OCI-LY3 (cell line): ENCODE results near the gene HILPDA.

ENCODE experiments used
- H2AFZ ChIP-seq: fragments of 200-600, 300-600 bp; shearing (Covaris generic); 2 replicates; pipeline ENCODE4 v1.6.0; 2014; ENCODE audit warnings: antibody characterized with exemption, low read depth, low read length
- H3K27ac ChIP-seq: fragments of 200-600, 300-600 bp; sonication (generic); 2 replicates; pipeline ENCODE4 v1.5.1; 2014; ENCODE audit warnings: mild to moderate bottlenecking, low read length, moderate library complexity, mixed read lengths
- H3K27me3 ChIP-seq: fragments of 200-600, 300-600 bp; sonication (generic); 2 replicates; pipeline ENCODE4 v1.6.1; 2014; ENCODE audit warnings: low read depth, low read length, mixed read lengths
- H3K36me3 ChIP-seq: fragments of 200-600, 300-600 bp; sonication (generic); replicated peaks from 2 replicates; pipeline ENCODE3; 2014; ENCODE audit warnings: low read depth, low read length, mixed read lengths
- H3K4me1 ChIP-seq: fragments of 300-600, 200-600 bp; sonication (generic); 2 replicates; pipeline ENCODE4 v1.6.1; 2014; ENCODE audit warnings: low read length, mixed read lengths
- H3K4me2 ChIP-seq: fragments of 200-600, 300-600 bp; sonication (generic); 2 replicates; pipeline ENCODE4 v1.6.1; 2014; ENCODE audit warnings: low read length, mixed read lengths
- H3K4me3 ChIP-seq: fragments of 300-600, 200-600 bp; sonication (generic); 2 replicates; pipeline ENCODE4 v1.5.1; 2014; ENCODE audit warnings: antibody characterized with exemption, mild to moderate bottlenecking, low read length, moderate library complexity
- H3K79me2 ChIP-seq: fragments of 300-600, 200-600 bp; shearing (Covaris generic); 2 replicates; pipeline ENCODE4 v1.6.1; 2014; ENCODE audit warnings: mild to moderate bottlenecking, low read length, mixed read lengths
- H3K9ac ChIP-seq: fragments of 300-600, 200-600 bp; shearing (Covaris generic); 2 replicates; pipeline ENCODE4 v1.6.0; 2014; ENCODE audit warnings: mild to moderate bottlenecking, low read length, moderate library complexity
- H3K9me3 ChIP-seq: fragments of 200-600, 300-600 bp; shearing (Covaris generic); 2 replicates; pipeline ENCODE4 v1.6.1; 2014; ENCODE audit warnings: low read length, mixed read lengths; ENCODE audit not compliant: insufficient read depth
- H4K20me1 ChIP-seq: fragments of 200-600, 300-600 bp; sonication (generic); 2 replicates; pipeline ENCODE4 v1.6.1; 2016; ENCODE audit warnings: low read length, mixed read lengths; ENCODE audit not compliant: insufficient read depth
- EZH2phosphoT487 ChIP-seq: fragments of 200-600 bp; shearing (Covaris generic); IDR thresholded peaks from 2 replicates; pipeline ENCODE4 v1.6.1; 2018; ENCODE audit warnings: antibody characterized with exemption, mixed run types, low read depth
- TF ChIP-seq, protein P1 (sequence below): fragments of 200-600, 300-600 bp; sonication (generic); IDR thresholded peaks from 2 replicates; pipeline ENCODE4 v1.5.1; 2014; ENCODE audit warnings: antibody characterized with exemption, low read length, low read depth

HILPDA gene

DNA sequence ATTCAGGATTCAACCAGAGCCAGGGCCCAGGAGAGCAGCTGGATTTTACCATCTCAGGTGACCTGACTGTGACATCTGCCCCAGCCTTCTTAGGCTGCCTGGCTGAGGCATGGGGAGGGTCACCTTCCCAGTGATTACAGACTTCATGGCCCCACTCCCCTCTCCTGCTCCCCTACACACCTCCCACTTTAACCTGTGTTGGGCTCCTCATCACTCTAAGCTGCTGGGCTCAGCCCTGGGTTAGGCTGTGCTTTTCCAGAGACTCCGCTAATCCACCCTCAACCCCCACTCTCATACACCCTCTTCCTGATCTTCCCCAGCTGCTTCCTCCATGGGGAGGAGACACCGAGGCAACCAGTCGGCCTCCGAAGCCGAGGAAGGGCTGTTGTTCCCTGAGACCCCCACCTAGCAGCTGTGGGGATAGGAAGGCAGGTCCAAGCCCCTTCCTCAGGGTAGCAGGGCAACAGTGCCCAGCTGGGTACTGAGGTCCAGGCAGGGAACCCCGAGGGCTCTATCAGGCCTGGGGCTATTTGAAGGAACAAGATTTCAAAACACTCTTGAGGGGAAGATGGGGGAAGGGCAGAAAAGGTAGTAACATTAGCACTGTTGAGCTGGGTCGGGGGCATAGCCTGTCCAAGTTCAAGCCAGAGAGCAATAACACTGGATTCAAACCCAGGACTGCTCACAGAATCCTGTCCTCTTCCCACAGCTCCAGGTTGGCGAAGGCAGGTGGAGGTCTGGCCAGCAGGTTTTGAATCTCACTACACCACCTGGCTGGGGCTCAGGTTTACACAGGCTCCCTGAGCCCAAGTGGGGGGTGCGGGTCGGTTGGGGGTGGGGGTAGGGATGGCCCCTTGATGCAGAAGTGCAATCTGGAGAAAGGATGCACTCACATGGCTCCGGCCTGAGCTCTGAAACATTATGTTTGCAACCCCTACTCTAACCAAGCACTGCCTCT is 47.6 kb upstream of the HILPDA start:
- Histone ChIP-seq H3K79me2 (peaks cover 24% of the 10 kb centered on the region), H3K9me3 (no peaks in the 10 kb centered on the region), H3K27ac (no peak overlapping the region), H3K27me3 (0 out of 2 replicates have a peak, but pooled peaks cover 4% of the 10 kb centered on the region), H3K4me2 (peak overlapping the region; percentile 99; the same call in 1 of the 2 replicates), H2AFZ (no peak overlapping the region), H3K4me3 (peak overlapping the region; percentile 95; the same call in 1 of the 2 replicates), H3K36me3 (no peaks in the 10 kb centered on the region), H3K9ac (no peak overlapping the region), H4K20me1 (peaks cover 9% of the 10 kb centered on the region; the same call in 1 of the 2 replicates), H3K4me1 (peaks cover 44% of the 10 kb centered on the region)
- TF ChIP-seq EZH2phosphoT487: no peak
- TF ChIP-seq, protein P1, sequence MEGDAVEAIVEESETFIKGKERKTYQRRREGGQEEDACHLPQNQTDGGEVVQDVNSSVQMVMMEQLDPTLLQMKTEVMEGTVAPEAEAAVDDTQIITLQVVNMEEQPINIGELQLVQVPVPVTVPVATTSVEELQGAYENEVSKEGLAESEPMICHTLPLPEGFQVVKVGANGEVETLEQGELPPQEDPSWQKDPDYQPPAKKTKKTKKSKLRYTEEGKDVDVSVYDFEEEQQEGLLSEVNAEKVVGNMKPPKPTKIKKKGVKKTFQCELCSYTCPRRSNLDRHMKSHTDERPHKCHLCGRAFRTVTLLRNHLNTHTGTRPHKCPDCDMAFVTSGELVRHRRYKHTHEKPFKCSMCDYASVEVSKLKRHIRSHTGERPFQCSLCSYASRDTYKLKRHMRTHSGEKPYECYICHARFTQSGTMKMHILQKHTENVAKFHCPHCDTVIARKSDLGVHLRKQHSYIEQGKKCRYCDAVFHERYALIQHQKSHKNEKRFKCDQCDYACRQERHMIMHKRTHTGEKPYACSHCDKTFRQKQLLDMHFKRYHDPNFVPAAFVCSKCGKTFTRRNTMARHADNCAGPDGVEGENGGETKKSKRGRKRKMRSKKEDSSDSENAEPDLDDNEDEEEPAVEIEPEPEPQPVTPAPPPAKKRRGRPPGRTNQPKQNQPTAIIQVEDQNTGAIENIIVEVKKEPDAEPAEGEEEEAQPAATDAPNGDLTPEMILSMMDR: no peak

DNA sequence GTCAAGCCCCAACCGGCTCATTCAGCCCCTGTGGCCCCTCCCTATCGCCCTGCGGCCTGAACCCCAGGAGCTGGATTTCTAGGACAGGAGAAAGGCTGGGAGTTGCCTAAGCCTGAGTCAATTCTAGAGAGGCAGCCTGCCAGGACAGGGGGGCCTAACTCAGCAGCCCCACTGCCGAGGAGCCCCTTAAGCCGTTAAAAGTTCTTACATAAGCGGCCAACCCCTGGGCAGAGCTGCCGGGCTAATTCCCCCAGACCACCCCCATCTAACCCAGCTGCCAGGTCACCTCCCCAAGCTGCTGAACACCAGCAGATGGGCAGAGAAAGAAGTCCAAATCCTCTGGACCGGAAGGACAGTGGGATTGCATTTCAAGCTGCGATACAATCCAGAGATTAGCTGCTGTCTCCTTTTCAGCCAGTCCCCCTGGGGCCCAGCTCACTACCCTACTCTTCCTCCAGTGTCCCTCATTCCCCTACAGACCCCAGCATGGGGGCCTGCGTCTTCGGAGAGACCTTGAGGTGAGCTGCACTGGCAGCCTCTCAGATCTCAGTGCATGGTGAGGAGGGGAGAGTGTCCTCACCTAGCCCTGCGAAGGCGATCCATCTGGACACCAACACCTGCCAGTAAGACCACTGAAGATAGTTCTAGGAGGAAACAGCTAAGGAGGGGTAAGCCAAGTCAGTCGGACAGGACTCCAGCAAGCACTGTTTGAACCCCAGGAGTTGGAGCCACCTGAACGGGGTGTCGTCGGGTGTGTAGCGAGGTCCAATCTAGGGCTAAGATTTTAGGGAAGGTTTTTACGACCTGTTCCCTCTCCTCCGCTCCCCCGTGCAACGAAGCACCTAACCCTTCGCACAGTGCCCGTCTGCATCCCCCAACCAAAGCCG is 46.7 kb upstream of the HILPDA start:
- H3K36me3 ChIP-seq: no peaks in the 10 kb centered on the region
- H3K27me3 ChIP-seq: peaks cover 9% of the 10 kb centered on the region; the same call in 1 of the 2 replicates
- H2AFZ ChIP-seq: peak overlapping the region; percentile 59; the same call in 1 of the 2 replicates
- TF ChIP-seq EZH2phosphoT487: no peak
- TF ChIP-seq, protein P1: no peak
- H3K9me3 ChIP-seq: no peaks in the 10 kb centered on the region
- H3K79me2 ChIP-seq: peaks cover 16% of the 10 kb centered on the region
- peaks cover 40% of the 10 kb centered on the region for H3K4me1 ChIP-seq
- peak overlapping the region; percentile 99 for H3K4me2 ChIP-seq
- H3K27ac ChIP-seq: no peak overlapping the region
- peaks cover 8% of the 10 kb centered on the region; the same call in 1 of the 2 replicates for H4K20me1 ChIP-seq
- H3K4me3 ChIP-seq: peak overlapping the region; percentile 95
- peak overlapping the region; percentile 63 for H3K9ac ChIP-seq

DNA sequence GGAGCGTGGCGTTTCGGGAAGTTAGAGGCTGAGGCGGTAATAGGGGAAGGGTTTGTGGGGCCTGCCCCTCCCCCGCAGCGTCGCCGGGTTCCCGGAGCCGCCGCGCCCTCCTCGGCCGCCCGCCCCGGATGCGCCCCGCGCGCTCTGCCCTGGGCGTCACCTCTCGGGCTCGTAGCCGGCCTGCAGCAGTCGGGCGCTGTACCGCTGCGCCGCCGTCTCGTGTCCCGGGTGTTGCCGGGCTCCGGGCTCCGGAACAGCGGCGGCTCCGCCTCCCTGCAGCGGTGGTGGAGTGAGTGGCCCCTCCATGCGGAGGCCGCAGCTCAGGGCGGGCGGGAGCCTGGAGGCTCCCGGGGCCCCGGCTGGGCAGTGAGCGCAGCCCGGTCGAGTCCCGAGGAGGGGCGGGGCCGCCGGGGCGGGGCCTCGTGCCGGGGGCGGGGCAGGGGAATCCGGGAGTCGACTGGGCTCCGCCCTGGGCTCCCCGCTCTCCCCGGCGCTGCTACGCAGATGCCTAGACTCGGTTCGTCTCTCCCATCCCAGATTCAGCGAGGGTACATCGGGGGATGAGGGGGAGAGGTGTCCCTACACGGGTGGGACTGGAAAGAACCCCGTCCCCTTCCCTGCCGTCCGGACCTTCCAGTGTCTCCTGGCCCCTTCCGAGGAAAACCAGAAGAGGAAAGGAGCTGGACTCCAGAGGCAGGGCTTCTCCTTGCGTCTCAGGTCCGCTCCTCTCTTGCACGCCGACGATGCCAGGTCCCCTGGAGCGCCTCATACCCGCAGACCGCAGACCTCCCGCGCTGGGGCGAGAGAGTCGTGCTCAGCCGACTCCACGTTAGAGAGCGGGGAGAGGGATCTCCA is 45.9 kb upstream of the HILPDA start, which contains the start of gene IMPDH1:
Gene IMPDH1 (minus strand): TSS at position 387 of the 855 bp plus-strand sequence. CDS start 81 bp downstream, at position 306.
- Histone ChIP-seq H3K27me3 (peaks cover 9% of the 10 kb centered on the region; the same call in 1 of the 2 replicates), H3K9ac (peak within 1 kb of the TSS; percentile 63)
- TF ChIP-seq, protein P1: no peak
- TF ChIP-seq EZH2phosphoT487: no peak

More for the DNA sequence above, 45.9 kb upstream of the HILPDA start, which contains the start of gene IMPDH1:
- Histone ChIP-seq H4K20me1 (no peaks in the 10 kb centered on the region), H3K4me2 (peak within 1 kb of the TSS; percentile 99), H3K9me3 (no peaks in the 10 kb centered on the region), H3K27ac (no peak within 1 kb of the TSS), H3K36me3 (no peaks in the 10 kb centered on the region), H3K4me1 (peaks cover 32% of the 10 kb centered on the region), H2AFZ (peak within 1 kb of the TSS; percentile 95), H3K4me3 (peak within 1 kb of the TSS; percentile 95), H3K79me2 (peaks cover 8% of the 10 kb centered on the region)
